ENCODE results near the gene RHAG.

GRCh38 chr6:49662231-49662891, 25.7 kb upstream of the RHAG start:
- TF ChIP-seq CTCF (IDR thresholded peaks at IDR 0.05 in 8 of 11, conservative IDR thresholded peaks at IDR 0.05 in 3 of 11) (no peak), POLR2A (IDR thresholded peaks at IDR 0.05) (no peak), POLR2AphosphoS5 (IDR thresholded peaks at IDR 0.05) (no peak)

Data from spleen (tissue), 7 donors.